Measurements from ENCODE around the gene ITIH2. TPM values are rescaled to one million over a fixed set of nuclear protein-coding genes. Genes with fewer than 3 reads are reported as not detected.

ITIH2 gene
- total and polyA plus RNA-seq, 4 donors, result 261 to 1,345 (median 532) TPM

DNA sequence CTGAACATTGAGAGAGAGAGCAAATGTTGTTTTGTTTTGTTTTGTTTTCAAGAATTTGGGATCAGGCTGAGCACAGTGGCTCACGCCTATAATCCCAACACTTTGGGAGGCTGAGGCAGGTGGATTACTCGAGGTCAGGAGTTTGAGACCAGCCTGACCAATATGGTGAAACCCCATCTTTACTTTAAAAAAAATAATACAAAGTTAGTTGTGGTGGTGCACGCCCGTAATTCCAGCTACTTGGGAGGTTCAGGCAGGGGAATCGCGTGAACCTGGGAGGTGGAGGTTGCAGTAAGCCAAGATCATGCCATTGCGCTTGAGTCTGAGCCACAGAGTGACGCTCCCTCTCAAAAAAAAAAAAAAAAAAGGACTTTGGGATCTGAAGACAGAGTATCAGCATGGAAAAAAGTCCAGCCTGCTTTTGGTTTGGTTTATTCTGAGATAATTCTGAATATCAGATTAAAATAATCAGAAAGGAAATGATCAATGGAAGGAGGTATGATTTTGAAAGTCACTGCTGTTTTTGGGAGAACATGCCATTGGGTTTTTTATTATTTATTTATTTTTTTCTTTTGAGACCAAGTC lies 1.9 kb upstream of the ITIH2 start:
- Histone ChIP-seq H3K36me3 (ENCODE audit: control insufficient read depth in 4 of 4, insufficient read depth in 3 of 4, low read depth in 1 of 4, low read length in 3 of 4) (no peaks in the 10 kb centered on the region), H3K27ac (ENCODE audit: low read depth in 1 of 2, low read length in 2 of 2) (peak overlapping the region in 1 of 2 donors; percentile 16), H3K9me3 (ENCODE audit: control insufficient read depth in 4 of 4, low read length in 3 of 4) (no peaks in the 10 kb centered on the region), H3K27me3 (ENCODE audit: control insufficient read depth in 4 of 4, insufficient read depth in 4 of 4, low read length in 3 of 4) (no peaks in the 10 kb centered on the region), H3K4me1 (ENCODE audit: control insufficient read depth in 4 of 4, insufficient read depth in 4 of 4, low read length in 3 of 4) (peaks cover 6 to 59% (median 44%) of the 10 kb centered on the region in 4 donors), H3K9ac (ENCODE audit: low read depth in 1 of 2, low read length in 2 of 2) (no peak overlapping the region), H3K4me3 (ENCODE audit: low read depth in 1 of 3, low read length in 3 of 3) (no peak overlapping the region)
- WGBS, result 42% methylated on average over 8 of the region's 8 CpGs
- DNase-seq (ENCODE audit: low spot score), result no peak
- peak; percentile 34 for TF ChIP-seq SP1 (IDR thresholded peaks at IDR 0.05)
- TF ChIP-seq HNF4A (conservative IDR thresholded peaks at IDR 0.05), result peak; percentile 39 to 71
- TF ChIP-seq, protein P1, sequence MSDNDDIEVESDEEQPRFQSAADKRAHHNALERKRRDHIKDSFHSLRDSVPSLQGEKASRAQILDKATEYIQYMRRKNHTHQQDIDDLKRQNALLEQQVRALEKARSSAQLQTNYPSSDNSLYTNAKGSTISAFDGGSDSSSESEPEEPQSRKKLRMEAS (IDR thresholded peaks at IDR 0.05), result no peak
- TF ChIP-seq EGR1 (IDR thresholded peaks at IDR 0.05; ENCODE audit: low read depth in 2 of 2), result no peak
- TF ChIP-seq HNF4G (IDR thresholded peaks at IDR 0.05), result peak; percentile 32

DNA sequence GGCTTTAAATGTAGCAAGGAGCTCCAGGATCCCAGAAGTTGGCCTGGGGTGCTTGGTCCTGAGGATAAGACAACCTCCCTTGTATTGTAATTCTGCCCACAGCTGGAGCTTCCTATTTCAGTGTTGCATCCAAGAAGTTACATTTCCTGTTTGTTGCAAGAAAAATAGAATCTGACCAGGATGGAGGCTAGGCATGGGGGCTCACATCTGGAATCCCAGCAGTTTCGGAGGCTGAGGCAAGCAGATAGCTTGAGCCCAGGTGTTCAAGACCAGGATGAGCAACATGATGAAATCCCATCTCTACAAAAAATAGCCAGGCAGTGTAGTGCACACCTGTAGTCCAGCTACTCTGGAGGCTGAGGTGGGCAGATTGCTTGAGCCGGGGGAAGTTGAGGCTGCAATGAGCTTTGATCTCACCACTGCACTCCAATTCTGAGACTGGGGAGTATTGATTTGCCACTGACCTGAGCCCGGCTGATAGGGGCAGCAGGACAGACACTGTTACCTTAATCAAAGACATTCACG lies 766 bp upstream of the ITIH2 start:
- peak overlapping the region in 1 of 2 donors; percentile 46 for H3K27ac ChIP-seq (ENCODE audit: low read depth in 1 of 2, low read length in 2 of 2)
- WGBS, result 34% methylated on average over 4 of the region's 4 CpGs
- H3K9me3 ChIP-seq (ENCODE audit: control insufficient read depth in 4 of 4, low read length in 3 of 4), result no peaks in the 10 kb centered on the region

DNA sequence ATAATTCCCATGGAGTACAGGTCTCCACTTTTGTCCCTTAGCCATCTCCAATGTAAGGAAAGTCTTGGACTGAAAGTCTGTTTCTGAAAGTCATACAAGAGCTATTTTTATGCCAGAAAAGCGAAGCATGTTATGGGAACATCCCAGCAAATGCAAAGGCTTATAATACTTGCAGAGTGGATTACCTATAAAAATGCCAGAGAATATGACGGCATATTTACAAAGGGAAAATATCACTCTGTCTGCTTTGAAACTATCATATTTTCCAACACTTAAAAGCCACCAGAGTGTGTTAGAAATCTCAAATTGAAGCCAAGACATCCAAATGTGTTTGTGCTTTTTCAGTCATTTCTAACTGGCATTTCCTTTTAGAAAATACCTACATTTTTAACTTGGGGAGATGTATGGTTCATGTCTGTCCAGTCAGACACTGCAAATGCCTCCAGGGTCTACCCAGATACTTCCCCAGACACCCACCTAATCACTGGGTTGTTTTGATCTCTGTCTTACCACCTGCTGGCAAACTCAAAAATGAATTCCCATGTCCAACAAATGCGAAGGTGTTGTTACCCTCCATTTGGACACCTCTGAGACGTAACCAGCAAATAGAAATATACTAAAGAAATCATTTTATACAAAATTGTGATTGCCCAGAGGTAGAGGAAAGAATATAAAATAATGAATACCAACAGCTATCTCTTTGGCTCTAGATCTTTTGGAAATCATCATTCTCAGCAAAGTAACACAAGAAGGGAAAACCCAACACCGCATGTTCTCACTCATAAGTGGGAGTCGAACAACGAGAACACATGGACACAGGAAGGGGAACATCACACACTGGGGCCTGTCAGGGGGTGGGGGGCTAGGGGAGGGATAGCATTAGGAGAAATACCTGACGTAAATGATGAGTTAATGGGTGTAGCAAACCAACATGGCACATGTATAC lies 1.2 kb downstream of the ITIH2 start:
- TF ChIP-seq, protein P2, sequence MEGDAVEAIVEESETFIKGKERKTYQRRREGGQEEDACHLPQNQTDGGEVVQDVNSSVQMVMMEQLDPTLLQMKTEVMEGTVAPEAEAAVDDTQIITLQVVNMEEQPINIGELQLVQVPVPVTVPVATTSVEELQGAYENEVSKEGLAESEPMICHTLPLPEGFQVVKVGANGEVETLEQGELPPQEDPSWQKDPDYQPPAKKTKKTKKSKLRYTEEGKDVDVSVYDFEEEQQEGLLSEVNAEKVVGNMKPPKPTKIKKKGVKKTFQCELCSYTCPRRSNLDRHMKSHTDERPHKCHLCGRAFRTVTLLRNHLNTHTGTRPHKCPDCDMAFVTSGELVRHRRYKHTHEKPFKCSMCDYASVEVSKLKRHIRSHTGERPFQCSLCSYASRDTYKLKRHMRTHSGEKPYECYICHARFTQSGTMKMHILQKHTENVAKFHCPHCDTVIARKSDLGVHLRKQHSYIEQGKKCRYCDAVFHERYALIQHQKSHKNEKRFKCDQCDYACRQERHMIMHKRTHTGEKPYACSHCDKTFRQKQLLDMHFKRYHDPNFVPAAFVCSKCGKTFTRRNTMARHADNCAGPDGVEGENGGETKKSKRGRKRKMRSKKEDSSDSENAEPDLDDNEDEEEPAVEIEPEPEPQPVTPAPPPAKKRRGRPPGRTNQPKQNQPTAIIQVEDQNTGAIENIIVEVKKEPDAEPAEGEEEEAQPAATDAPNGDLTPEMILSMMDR (IDR thresholded peaks at IDR 0.05; ENCODE audit: low read depth, low read length, missing input control), result no peak
- no peaks in the 10 kb centered on the region for H3K9me3 ChIP-seq (ENCODE audit: control insufficient read depth in 4 of 4, low read length in 3 of 4)
- H3K27ac ChIP-seq (ENCODE audit: low read depth in 1 of 2, low read length in 2 of 2), result peak overlapping the region in 1 of 2 donors; percentile 27
- peaks cover 0 to 4% (median 0%) of the 10 kb centered on the region in 4 donors for H3K36me3 ChIP-seq (ENCODE audit: control insufficient read depth in 4 of 4, insufficient read depth in 3 of 4, low read depth in 1 of 4, low read length in 3 of 4)
- peaks cover 11 to 68% (median 54%) of the 10 kb centered on the region in 4 donors for H3K4me1 ChIP-seq (ENCODE audit: control insufficient read depth in 4 of 4, insufficient read depth in 4 of 4, low read length in 3 of 4)
- H3K9ac ChIP-seq (ENCODE audit: low read depth in 1 of 2, low read length in 2 of 2), result peak overlapping the region; percentile 52 to 59
- peak overlapping the region; percentile 71 to 93 (median 82) for H3K4me3 ChIP-seq (ENCODE audit: low read depth in 1 of 3, low read length in 3 of 3)
- H3K27me3 ChIP-seq (ENCODE audit: control insufficient read depth in 4 of 4, insufficient read depth in 4 of 4, low read length in 3 of 4), result no peaks in the 10 kb centered on the region
- 35% methylated on average over 8 of the region's 8 CpGs for WGBS
- no peak for DNase-seq (ENCODE audit: low spot score)

More for the DNA sequence above, 766 bp upstream of the ITIH2 start:
- peak overlapping the region in 2 of 3 donors; percentile 71 to 93 for H3K4me3 ChIP-seq (ENCODE audit: low read depth in 1 of 3, low read length in 3 of 3)
- peaks cover 6 to 57% (median 40%) of the 10 kb centered on the region in 4 donors for H3K4me1 ChIP-seq (ENCODE audit: control insufficient read depth in 4 of 4, insufficient read depth in 4 of 4, low read length in 3 of 4)
- no peaks in the 10 kb centered on the region for H3K36me3 ChIP-seq (ENCODE audit: control insufficient read depth in 4 of 4, insufficient read depth in 3 of 4, low read depth in 1 of 4, low read length in 3 of 4)
- no peak overlapping the region for H3K9ac ChIP-seq (ENCODE audit: low read depth in 1 of 2, low read length in 2 of 2)
- no peak for DNase-seq (ENCODE audit: low spot score)
- no peaks in the 10 kb centered on the region for H3K27me3 ChIP-seq (ENCODE audit: control insufficient read depth in 4 of 4, insufficient read depth in 4 of 4, low read length in 3 of 4)
- no peak for TF ChIP-seq RAD21 (IDR thresholded peaks at IDR 0.05)
- TF ChIP-seq RXRA (IDR thresholded peaks at IDR 0.05), result no peak

Measured in liver (tissue), 9 donors.